Fibroblast of skin of left biceps (primary cell): ENCODE results near the gene PPME1.
"Not testable (repeated sequence)": the region's sequence is repeated elsewhere in the genome, so short reads cannot be mapped to it uniquely, and the experiment has no call there.

Experiments used
- DNase-seq, 2 experiments: peaks; one replicate each; pipeline ENCODE4 v3.0.0-alpha.2; 2013; ENCODE audit warnings: low read depth in 2 of 2

Gene PPME1, protein sequence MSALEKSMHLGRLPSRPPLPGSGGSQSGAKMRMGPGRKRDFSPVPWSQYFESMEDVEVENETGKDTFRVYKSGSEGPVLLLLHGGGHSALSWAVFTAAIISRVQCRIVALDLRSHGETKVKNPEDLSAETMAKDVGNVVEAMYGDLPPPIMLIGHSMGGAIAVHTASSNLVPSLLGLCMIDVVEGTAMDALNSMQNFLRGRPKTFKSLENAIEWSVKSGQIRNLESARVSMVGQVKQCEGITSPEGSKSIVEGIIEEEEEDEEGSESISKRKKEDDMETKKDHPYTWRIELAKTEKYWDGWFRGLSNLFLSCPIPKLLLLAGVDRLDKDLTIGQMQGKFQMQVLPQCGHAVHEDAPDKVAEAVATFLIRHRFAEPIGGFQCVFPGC

DNA sequence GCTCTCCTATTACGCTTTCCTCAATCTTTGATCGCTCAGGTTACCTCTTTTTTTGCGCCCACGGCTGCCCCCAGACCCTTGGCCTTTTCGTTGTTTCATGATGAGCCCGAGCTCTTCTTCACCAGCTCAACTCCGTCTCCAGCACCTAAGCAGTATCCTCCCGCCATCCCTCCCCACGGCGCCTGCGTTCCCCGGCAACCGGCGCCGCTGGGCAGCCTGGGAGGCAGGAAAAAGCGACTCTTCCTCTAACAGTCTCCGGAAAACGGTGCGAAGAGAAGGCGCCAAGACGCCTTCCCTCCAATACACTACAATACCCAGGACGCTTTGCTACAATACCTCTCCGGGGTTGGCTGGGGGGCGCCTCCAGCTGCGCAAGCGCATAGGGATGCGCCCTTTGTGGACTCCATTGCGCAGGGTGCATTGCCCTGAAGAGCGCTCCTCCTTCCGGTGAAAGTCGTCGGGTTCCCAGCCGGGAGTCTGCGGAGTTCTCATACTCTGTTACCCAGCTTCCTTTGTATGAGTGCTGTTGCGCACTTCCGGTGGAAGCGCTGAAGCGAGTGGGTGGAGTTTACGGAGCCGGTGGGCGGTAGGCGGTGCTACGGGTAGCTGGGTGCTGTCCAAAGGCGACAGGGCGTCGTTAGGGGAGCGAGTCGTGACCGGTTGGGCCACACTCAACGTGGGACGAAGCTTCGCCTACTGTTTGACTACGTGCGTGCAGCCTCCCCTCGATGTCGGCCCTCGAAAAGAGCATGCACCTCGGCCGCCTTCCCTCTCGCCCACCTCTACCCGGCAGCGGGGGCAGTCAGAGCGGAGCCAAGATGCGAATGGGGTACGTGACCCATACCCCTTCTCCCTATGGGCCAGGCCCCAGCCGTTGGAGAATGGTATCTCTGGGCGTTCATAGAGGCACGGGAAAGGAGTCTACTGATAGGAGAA lies at the start of gene PPME1, which contains the start of gene C2CD3:
PPME1 (plus strand) TSS at position 596 of the 936 bp plus-strand sequence; CDS start at position 729, 133 bp downstream.
C2CD3 (minus strand) TSS at position 309 of the 936 bp plus-strand sequence; CDS start at position 99, 210 bp downstream.
- DNase-seq = peak; percentile 99

DNA sequence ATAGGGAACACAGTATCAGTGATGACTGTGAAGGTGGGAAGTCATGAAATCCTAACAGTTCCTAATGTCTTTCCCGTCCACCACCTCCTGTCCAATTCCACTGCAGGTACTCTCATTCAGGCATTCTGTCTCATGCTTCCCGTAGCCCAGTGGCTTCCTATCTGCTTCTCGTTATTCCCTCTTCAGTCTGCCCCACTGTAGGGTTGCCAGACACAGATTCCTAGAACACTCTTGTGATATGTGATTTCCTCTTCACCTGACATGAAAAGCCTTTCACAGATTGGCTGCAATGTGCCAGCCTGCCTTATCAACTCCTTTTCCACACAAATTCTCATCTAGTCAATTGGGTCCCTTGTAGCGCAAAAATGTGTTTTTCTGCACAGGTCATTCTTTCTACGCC lies 49.3 kb upstream of the PPME1 start:
- DNase-seq = no peak

DNA sequence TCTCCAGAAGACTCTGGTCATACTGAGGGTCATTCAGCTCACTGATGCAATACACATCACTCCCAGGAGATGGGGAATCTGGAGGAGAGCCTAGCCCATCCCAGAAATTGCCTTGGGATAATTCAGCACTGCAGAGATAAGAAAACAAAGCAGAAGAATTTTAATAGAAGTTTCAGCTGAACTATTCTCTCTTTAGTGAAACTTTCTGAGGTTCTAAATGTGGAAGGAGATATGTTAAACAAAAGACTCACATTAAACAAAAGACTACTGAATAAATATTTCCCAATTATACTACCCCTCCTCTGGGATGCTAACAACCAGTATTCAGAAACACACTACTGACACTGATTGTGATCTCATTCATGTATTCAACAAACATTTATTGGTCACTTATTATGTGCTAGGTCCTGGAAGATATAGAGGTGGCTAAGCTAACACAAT lies 48.1 kb upstream of the PPME1 start:
- DNase-seq = no peak

DNA sequence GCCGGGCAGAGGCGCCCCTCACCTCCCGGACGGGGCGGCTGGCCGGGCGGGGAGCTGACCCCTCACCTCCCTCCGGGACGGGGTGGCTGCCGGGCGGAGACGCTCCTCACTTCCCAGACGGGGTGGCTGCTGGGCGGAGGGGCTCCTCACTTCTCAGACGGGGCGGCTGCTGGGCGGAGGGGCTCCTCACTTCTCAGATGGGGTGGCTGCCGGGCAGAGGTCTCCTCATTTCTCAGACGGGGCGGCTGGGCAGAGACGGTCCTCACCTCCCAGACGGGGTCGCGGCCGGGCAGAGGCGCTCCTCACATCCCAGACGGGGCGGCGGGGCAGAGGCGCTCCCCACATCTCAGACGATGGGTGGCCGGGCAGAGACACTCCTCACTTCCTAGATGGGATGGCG lies 42.0 kb upstream of the PPME1 start:
- DNase-seq = not testable (repeated sequence)

DNA sequence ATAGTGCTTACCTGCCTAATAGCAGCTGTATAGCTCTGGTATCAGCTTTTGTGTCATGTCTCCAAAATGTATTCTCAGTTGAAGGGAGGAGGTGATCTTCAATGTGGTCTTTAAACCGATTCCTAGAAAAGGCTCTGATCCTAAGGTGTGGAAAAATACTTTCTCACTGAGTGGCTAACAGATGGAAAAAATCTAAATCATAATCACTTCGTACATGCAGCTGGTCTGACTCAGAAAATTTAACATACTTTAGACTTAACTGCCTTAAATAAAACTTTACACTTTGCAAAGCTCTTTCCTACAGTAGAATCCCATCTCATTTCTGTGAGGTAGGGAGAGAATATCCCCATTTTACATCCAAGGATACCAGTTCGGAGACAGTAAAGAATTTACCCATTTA lies 38.3 kb upstream of the PPME1 start:
- no peak for DNase-seq

DNA sequence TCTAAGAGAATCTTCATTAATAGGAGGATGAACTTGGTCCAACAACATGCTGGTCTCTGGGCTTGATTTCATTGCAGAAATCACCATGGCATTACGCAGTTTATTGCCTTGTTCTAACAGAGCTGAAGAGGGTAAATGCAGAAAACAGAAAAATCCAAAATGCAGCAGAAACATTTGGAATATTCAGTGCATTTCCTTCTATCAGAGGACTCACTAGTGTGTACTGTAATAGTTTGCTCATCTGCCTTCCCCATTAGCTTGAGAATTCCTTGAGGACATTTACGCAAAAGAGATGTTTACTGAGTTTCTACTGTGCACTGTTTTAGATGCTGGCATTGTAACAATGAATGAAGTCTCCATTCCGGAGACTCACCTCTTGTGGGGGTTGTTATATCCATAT lies 37.7 kb upstream of the PPME1 start:
- DNase-seq = no peak

DNA sequence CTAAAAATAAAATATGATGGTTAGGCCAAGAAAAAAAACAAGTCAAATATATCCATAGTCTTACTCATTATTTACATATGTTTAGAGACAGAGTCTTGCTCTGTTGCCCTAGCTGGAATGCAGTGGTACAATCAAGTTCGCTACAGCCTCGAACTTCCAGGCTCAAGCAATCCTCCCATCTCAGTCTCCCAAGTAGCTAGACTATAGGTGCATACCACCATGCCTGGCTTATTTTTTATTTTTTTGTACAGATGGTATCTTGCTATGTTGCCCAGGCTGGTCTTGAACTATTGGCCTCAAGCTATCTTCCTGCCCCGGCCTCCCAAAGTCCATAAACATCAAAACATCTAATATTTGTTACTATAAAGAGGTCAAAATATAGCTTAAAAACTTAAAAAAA lies 36.4 kb upstream of the PPME1 start:
- DNase-seq = no peak

DNA sequence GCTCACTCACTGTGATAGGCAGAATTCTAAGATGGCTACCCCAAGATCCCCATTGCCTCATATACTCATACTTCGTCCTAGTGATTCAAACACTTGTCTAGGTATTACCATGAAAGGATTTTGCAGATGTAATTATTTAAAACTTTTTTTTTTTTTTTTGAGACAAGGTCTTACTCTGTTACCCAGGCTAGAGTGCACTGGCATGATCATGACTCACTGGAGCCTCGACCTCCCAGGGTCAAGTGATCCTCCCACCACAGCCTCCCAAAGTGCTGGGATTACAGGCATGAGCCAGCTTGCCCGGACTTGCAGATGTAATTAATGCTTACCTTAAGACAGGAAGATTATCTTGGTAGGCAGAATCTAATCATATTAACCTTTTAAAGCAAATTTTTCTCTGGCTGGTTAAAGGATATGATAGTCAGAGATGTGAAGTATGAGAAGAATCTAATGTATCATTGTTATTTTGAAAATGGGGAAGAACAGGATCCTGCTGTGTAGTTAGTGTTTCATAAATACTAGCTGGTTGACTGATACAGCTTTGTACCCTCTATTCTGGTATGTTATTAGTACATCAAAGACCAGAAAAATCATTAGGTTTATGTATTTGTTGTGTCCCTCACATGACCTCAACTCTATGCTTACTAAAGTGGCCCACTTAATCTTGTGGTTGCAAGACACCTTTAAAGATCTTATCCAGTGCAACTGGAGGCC lies 35.8 kb upstream of the PPME1 start:
- no peak for DNase-seq

DNA sequence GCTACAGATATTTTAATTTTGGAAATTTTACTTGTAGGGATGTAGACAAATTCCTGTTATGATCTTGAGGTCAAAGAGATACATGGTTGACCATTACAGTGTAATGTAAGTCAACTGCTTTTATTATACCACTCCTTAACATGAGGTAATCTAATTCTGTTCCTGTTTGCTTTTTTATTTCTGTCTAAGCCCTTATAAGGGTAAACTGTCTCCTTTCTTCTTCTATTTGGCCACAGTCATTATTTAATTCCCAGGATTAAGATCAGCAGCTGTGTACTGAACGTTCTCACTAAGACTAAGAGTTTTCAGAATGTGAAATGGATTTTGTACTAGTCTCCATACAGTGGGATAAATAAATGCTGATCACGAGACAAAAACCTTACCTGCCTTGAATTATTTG lies 33.1 kb upstream of the PPME1 start:
- DNase-seq = no peak

DNA sequence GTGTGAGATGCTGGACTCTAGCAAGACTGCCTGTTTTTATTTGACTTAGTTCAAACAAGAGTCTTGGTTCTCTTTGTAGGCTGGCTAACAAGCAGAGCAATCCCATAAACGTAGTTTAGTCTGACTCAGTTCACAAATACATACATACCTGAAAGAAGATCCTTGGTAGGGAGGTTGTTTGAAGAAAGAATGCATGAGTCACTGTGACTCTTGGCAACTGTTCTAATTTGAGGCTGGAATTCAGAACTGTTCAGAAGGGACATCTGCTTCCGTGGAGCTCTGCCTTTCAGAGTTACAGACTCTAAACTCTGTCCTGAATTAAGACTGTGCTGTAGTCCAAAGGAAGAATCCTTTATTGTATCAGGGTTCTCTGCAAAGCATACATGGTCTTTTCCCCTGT lies 32.5 kb upstream of the PPME1 start:
- DNase-seq = peak; percentile 96 to 97

DNA sequence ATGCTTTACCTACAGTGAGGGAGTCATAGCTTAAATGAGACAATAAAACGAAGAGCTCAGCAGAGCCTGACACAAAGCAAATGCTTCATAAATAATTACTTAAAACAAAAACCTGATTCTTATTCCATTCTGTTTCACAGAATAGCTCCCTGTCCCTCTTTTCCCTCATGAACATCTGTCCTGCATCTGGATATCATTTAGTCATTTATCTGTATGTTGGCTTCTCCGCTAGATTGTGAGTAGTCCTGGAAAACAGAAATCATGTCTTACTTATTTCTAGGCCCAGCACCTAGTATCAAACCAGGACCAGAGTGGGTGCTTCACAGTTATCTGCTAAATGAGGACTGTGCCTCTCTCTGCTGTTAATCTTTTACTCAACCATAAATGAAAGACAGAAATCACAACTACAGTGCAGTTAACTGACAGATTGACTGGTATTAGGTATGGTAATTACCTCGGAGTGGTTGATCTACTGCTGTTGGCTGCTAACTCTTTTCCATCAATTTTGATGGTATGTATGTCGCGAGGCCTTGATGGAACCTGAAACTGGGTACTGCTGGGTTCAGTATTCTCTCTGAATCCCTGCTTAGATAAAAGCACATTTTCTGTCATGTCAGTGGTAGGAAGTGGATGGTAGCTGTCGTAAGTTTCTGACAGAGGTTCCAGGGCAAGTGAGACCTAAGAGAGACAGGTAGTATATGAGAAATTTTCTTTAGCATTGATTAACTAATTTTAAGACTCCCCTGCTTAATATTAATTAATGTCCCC lies 31.8 kb upstream of the PPME1 start:
- DNase-seq = no peak

DNA sequence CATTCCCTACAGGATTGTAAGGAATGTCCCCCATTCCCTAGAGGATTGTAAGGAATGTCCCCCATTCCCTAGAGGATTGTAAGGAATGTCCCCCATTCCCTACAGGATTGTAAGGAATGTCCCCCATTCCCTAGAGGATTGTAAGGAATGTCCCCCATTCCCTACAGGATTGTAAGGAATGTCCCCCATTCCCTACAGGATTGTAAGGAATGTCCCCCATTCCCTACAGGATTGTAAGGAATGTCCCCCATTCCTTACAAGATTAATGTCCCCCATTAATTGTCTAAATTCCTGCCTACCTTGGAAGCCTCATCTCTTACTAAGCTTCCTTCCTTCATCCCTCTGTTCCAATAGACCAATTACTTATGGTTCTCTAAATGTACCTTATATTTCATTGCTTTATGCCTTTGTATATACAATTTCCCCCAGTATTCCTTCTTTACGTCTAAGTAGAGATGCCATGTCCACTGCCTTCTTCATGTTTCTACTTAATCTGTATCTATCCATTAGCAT lies 31.1 kb upstream of the PPME1 start:
- DNase-seq = not testable (repeated sequence)

DNA sequence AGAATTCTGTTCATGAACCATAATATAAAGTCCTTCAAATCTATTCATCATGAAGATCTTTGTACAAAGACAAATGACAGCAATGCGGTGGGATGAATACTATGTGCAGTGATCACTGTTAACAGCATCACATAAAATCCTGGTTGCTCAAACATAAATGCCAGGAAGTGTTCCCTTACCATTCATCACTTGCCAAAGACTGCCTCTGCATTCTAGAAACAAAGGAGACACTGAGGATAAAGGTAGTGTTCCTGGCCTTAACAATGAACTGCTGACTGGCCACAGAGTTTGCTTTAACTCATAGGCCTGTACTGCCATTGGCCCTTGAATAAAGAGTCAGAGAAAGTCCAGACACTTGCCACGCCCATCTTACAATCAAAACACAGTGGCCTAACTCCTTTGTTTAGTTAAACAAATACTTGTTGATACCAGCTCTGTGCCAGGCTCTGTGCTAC lies 29.8 kb upstream of the PPME1 start:
- no peak for DNase-seq

DNA sequence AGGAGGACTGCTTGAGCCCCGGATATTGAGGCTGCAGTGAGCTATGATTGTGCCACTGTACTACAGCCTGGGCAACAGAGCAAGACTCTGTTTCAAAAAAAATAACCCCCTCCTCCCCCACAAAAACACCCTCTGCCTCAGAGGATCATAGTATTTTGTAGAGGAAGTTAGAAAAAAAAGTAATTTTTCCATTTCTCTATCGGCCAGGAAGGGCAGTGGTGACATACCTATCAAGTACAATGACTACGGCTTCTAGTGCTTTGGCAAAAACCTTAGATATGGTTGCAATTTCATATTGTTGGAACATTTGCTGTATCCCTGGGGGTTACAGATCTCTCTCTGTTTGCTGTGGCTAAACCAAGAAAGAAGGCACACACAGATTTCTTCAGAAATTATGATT lies 29.2 kb upstream of the PPME1 start:
- DNase-seq = no peak

DNA sequence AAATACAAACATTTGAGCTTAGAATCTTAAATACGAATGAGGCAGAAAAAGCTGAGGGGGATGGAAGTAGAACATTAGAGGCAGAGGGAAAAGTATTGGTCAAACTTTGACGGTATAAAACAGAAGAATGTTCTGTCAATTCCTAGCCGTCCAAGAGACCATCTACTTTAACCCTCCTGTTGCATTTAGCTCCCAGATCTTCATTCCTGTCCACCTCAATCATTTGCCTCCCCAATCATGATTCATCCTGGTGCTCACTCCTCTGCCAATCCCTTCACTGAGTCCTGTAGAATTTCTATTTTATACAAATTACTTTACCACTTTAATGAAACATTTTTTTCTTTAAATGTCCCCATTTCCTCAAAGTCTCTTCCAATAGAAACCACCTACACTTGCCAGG lies 28.5 kb upstream of the PPME1 start:
- DNase-seq = no peak

DNA sequence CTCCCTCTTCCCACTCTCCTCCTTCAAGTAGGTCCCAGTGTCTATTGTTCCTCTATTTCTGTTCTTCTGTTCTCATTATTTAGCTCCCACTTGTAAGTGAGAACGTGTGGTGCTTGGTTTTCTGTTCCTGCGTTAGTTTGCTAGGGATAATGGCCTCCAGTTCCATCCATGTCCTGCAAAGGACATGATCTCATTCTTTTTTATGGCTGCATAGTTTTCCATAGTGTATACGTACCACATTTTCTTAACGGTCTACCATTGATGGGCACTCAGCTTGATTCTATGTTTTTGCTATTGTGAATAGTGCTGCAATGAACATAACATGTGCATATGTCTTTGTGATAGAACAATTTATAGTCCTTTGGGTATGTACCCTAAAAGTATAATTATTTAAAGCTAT lies 26.5 kb upstream of the PPME1 start:
- DNase-seq = no peak

DNA sequence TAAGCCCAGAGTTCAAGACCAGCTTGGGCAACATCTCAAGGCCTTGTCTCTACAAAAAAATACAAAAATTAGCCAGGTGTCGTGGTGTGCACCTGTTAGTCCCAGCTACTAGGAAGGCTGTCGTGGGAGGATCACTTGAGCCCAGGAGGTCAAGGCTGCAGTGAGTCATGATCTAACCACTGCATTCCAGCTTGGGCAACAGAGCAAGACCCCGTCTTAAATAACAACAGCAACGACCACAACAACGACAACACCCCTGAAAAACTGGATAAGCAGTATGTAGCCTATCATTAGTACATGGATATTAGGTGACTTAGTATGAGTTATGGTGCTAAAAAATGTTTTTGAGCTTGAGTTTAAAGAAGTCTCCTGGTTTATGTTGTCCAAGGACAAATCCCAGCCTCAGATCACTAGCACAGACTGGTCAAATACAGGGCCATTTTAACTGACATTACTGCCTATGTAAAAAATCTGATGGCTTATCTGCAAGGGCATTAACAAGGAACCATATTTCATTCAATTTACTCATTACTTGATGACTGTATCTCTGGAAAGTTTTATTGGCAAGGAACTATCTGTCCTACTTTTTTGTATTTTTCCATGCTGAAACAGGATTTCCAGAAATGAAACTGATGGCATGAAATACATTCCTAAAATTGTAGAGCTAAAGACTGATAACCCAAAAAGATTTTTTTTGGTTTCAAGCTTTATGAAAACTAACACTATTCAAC lies 23.7 kb upstream of the PPME1 start:
- no peak for DNase-seq

DNA sequence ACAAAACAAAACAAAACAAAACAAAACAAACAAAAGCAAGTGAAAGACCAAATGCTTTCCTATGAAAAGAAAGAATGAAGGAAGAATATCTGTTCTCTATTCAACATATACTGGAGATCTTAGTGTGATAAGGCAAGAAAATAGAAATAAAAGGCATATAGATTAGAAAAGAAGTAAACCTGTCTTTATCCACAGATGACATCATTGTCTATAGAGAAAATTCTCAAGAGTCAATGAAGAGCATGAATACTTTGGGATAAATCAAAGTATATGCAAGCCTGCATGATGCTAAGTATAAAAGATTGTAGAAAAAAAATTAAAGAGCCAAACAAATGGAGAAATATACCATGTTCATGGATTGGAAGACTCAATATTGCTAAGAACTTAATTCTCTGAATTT lies 17.9 kb upstream of the PPME1 start:
- no peak for DNase-seq

DNA sequence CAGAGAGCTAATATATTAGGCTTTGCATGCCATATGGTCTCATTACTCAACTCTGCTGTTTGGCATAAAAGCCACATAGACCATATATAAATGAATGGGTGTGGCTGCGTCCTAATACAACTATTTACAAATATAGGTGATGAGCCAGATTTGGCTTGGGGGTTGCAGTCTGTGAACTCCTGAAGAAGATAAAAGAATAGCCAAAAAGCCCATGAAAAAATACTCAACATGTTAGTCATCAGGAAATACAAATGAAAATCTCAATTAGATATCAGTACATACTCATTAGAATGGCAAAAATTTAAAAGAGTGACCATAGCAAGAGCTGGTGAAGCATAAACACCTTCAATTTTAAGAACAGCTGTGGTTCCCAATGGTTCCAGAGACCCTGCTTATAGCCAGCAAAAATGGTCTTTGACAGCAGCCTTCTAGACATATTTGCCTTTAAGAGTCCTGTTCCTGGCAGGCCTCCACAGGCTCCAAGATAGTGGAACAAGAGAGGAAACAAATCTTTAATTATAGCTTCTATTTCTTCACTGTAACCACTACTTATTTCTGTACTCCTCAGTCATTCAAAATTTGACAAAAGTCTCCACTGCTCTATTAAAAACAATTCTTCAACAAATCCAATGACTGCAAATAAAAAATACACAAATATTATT lies 16.3 kb upstream of the PPME1 start:
- no peak for DNase-seq

DNA sequence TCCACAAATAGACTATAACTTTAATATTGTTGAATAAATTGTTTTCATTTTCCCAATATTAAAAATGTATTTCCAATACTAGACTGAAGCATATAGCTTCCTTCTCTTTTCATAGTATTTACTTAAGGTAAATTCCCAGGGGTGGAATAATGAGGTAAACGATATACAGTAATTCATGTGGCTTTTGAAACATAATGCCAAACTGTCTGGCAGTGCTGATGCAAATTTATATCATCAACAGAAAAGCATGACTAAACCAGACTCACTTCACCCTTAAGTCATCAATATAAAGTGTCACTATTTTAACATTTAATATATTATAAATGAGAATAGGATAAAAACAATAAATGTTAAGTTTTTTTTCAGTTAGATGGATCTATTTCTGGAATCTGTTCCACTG lies 13.9 kb upstream of the PPME1 start:
- DNase-seq = no peak
